Uterus (tissue), 4 donors: Measurements from ENCODE around the gene NAT9. TPM values are rescaled to one million over a fixed set of nuclear protein-coding genes. Genes with fewer than 3 reads are reported as not detected.

Experiments used
- DNase-seq, 2 donors: peaks; one replicate each; pipeline ENCODE4 v3.0.0-alpha.2; 2019 to 2020
- H3K27ac ChIP-seq, 2 donors: fragments of 200-600 bp; sonication (generic); 1 replicate in 1 of 2; 2 replicates in 1 of 2; pipeline ENCODE4 v1.5.1; 2016 to 2018
- H3K27me3 ChIP-seq, 2 donors: fragments of 200-600 bp; sonication (generic); one replicate each; pipeline ENCODE4 v1.5.1; 2018 to 2019; ENCODE audit warnings: control low read depth in 1 of 2
- H3K36me3 ChIP-seq, 2 donors: fragments of 200-600 bp; sonication (generic); one replicate each; pipeline ENCODE4 v1.5.1; 2019; ENCODE audit warnings: control low read depth in 1 of 2
- H3K4me1 ChIP-seq, 2 donors: fragments of 200-600 bp; sonication (generic); one replicate each; pipeline ENCODE4 v1.5.1; 2018 to 2019; ENCODE audit warnings: control low read depth in 1 of 2
- H3K4me3 ChIP-seq, 2 donors: fragments of 200-600 bp; sonication (generic); 1 replicate in 1 of 2; 2 replicates in 1 of 2; pipeline ENCODE4 v1.5.1; 2018 to 2019; ENCODE audit warnings: mild to moderate bottlenecking in 1 of 2
- H3K9me3 ChIP-seq, 2 donors: fragments of 200-600 bp; sonication (generic); one replicate each; pipeline ENCODE4 v1.5.1; 2019; ENCODE audit warnings: control low read depth in 1 of 2
- POLR2A ChIP-seq, 2 donors: fragments of 450-650 bp; IDR thresholded peaks; one replicate each; pipeline ENCODE4 v1.6.1; 2016; ENCODE audit warnings: antibody characterized with exemption in 2 of 2, mild to moderate bottlenecking in 1 of 2, moderate library complexity in 1 of 2
- intact Hi-C: fragments of 100-400 bp; cut with DNase I; formaldehyde crosslinking; loops from one replicate; pipeline ENCODE4 v1.15.1; 2023; ENCODE audit warnings: low total_unique reads
- total RNA-seq, 4 donors: library from RNA; depleted of rRNA in 3 of 4; stranded (reverse); fragments of >200 nt in 3 of 4; gene quantifications; one replicate each; pipeline versions ENCODE4 v1.1.0 to v1.2.4, GENCODE V29; 2014 to 2023
- TF ChIP-seq, protein P1 (sequence below), 4 experiments: fragments of 200-600 bp in 2 of 4; fragments of 450-650 bp in 2 of 4; sonication (generic) in 2 of 4; IDR thresholded peaks; one replicate each; pipeline ENCODE4 v1.5.1; 2016 to 2019; ENCODE audit warnings: antibody characterized with exemption in 4 of 4, mild to moderate bottlenecking in 2 of 4, moderate library complexity in 1 of 4
- donor health status: DM: yes; HTN: yes; CAD: no.

The NAT9 gene
- total RNA-seq, 4 donors from 2014 or later, result 5.4 to 53.3 (median 33.9) TPM

DNA sequence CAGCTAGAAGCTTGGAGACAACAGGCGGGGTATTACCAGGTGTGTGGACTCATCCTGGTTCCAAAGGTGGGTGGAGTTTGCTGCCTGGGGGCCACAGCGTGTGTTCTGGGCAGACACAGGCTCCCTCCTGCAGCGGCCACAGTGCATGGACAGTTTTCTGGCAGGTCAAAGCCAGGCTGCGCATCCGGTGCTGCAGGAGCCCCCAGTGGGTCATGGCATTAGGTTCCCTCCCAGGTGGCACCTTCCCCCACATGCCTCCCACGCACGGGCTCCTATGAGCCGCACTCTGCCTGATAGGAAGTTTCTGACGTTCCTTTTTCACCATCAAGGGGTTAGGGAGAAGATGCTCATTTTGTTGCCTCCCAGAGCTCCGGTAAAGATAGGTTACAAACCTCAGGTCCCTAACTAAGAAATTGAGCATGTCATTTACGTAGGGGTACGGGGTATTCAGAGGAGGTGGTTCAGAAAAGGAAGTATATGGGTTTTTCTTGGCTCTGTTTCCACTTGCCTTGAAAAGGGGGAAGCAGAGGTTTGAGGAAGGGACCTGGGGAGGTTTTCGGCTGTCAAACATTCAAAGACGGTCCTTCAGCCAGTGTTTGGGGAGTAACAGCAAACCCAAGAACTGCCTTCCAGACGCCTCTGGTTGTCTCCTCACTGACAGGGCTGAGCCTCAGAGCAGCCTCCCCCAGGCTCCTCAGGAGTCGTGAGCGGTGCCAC is 32.7 kb upstream of the NAT9 start:
- no peaks in the 10 kb centered on the region for H3K36me3 ChIP-seq
- H3K4me3 ChIP-seq, result no peak overlapping the region
- no peak for DNase-seq
- intact Hi-C loops, result no loop called here
- TF ChIP-seq POLR2A (IDR thresholded peaks at IDR 0.05), result no peak
- TF ChIP-seq, protein P1, sequence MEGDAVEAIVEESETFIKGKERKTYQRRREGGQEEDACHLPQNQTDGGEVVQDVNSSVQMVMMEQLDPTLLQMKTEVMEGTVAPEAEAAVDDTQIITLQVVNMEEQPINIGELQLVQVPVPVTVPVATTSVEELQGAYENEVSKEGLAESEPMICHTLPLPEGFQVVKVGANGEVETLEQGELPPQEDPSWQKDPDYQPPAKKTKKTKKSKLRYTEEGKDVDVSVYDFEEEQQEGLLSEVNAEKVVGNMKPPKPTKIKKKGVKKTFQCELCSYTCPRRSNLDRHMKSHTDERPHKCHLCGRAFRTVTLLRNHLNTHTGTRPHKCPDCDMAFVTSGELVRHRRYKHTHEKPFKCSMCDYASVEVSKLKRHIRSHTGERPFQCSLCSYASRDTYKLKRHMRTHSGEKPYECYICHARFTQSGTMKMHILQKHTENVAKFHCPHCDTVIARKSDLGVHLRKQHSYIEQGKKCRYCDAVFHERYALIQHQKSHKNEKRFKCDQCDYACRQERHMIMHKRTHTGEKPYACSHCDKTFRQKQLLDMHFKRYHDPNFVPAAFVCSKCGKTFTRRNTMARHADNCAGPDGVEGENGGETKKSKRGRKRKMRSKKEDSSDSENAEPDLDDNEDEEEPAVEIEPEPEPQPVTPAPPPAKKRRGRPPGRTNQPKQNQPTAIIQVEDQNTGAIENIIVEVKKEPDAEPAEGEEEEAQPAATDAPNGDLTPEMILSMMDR (IDR thresholded peaks at IDR 0.05), result no peak
- H3K4me1 ChIP-seq, result no peaks in the 10 kb centered on the region
- no peaks in the 10 kb centered on the region for H3K9me3 ChIP-seq
- no peak overlapping the region for H3K27ac ChIP-seq
- no peaks in the 10 kb centered on the region for H3K27me3 ChIP-seq

DNA sequence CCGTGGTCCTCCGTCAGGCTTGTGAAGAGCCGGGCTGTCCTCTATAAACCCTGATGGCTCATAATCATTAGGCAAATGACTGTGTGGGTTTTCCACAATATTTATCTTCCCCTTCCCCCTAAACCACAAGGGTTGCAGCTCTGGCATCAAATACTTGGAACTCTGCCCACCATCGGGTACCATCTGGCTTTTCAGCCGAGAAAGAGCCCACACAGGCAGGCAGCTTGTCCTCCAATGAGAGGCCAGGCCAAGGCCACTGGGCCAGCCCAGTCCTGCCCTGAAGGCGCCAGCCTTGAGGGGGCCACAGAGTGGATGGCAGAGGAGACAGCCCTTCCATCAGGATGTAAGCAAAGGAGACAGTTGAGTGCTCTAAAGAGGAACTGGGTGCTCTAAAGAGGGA is 31.8 kb upstream of the NAT9 start:
- no peak overlapping the region for H3K27ac ChIP-seq
- no peak overlapping the region for H3K4me3 ChIP-seq
- no peaks in the 10 kb centered on the region for H3K4me1 ChIP-seq
- H3K36me3 ChIP-seq, result no peaks in the 10 kb centered on the region
- TF ChIP-seq POLR2A (IDR thresholded peaks at IDR 0.05), result no peak
- TF ChIP-seq, protein P1 (IDR thresholded peaks at IDR 0.05), result no peak
- no peaks in the 10 kb centered on the region for H3K27me3 ChIP-seq
- H3K9me3 ChIP-seq, result no peaks in the 10 kb centered on the region
- intact Hi-C loops, result no loop called here
- no peak for DNase-seq

DNA sequence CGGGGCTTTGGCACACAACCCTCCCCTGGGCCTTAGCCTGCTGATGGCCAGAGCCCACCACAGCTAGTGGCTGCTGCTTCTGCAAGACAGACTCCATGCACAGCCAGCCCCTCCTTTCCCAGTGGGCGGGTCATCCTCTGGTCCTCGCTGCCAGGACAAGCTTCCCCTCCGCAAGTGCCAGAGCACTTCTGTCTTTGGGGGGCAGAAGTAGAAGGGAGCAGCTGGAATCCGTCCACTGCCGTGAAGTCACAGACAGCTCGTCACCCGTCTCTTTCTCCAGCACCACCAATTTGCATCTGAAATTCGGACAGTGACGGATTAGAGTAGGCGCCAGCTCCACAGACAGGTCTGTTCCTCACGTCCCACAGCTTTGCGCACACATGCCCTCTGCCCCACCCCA is 31.3 kb upstream of the NAT9 start:
- no peaks in the 10 kb centered on the region for H3K4me1 ChIP-seq
- no peak overlapping the region for H3K27ac ChIP-seq
- intact Hi-C loops, result no loop called here
- no peak overlapping the region for H3K4me3 ChIP-seq
- no peak for DNase-seq
- H3K9me3 ChIP-seq, result no peaks in the 10 kb centered on the region
- no peaks in the 10 kb centered on the region for H3K27me3 ChIP-seq
- TF ChIP-seq, protein P1 (IDR thresholded peaks at IDR 0.05), result no peak
- H3K36me3 ChIP-seq, result no peaks in the 10 kb centered on the region

- Histone ChIP-seq H3K9me3 (no peaks in the 10 kb centered on the region), H3K36me3 (no peaks in the 10 kb centered on the region), H3K4me3 (no peak overlapping the region), H3K4me1 (no peaks in the 10 kb centered on the region), H3K27ac (no peak overlapping the region), H3K27me3 (no peaks in the 10 kb centered on the region)
- no peak for DNase-seq
- TF ChIP-seq, protein P1 (IDR thresholded peaks at IDR 0.05), result no peak
- TF ChIP-seq POLR2A (IDR thresholded peaks at IDR 0.05), result no peak
- intact Hi-C loops, result no loop called here
Measured at GRCh38 chr17:74806334-74806733, 30.2 kb upstream of the NAT9 start.

DNA sequence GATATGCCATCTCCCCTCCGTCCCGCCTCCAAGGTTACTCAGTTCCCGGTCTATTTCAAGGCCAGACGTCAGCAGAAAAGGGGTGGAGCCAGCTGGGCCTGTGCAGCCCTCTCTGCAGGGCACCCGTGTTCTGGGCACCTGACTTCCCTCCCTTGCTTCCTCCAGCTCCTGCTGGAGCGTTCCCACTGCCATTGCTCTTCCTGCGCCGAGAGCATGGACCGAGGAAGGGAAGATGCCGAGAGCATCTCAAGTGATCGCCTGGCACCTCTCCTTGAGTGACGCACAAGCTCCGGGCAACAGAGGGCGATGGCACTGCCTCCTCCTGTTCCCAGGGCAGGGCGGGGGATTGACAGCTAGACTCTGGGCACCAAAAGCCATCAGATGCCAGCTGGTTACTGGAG is 29.4 kb upstream of the NAT9 start:
- Histone ChIP-seq H3K27me3 (no peaks in the 10 kb centered on the region), H3K4me3 (no peak overlapping the region), H3K36me3 (no peaks in the 10 kb centered on the region), H3K27ac (no peak overlapping the region), H3K9me3 (no peaks in the 10 kb centered on the region), H3K4me1 (no peaks in the 10 kb centered on the region)
- DNase-seq, result no peak
- intact Hi-C loops, result no loop called here
- TF ChIP-seq, protein P1 (IDR thresholded peaks at IDR 0.05), result no peak
- no peak for TF ChIP-seq POLR2A (IDR thresholded peaks at IDR 0.05)
